ENCODE results near the gene ATP8A2.

The ATP8A2 gene

DNA sequence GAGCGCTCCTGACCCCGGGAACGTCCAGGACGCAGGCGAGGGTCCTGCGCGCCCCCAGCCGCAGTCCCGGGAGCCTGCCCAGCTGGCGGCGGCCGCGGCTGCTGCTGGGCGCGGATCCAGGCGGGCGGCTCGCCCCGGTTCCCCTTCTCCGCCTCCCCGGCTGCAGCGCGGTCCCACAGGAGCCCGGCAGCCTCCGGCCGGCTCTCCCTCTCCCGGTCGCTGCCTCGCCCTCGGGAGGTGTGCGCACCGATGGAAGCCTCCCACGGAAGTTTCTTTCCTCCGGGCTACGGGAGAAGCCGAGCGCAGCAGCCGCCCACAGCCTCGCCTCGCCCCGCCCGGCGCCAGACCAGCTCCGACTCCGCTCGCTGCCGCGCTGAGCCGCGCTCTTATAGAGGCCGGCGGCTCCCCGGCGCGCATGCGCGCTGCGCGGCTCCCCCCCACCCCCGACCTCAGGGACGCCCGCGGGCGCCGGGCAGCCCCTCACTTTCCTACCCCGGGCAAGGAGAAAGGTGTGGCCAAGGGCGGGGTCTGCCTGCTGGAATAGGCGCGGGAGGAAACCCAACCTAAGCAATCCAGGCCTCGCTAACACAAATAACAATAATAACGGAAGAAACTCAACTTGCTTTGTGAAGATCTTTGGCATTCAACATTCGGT, 680.0 kb downstream of the ATP8A2 start, which contains the start of gene SHISA2:
SHISA2 (minus strand) TSS at position 360 of the 655 bp plus-strand sequence. CDS start 1,041 bp downstream, outside the sequence.
- Histone ChIP-seq H3K9me3 (ENCODE audit: control insufficient read depth, low read length) (no peaks in the 10 kb centered on the region), H3K79me2 (no peaks in the 10 kb centered on the region), H3K4me3 (ENCODE audit: low read depth, low read length) (peak within 1 kb of the TSS; percentile 48), H3K4me1 (no peaks in the 10 kb centered on the region), H3K27me3 (ENCODE audit: control insufficient read depth, insufficient read depth, low read length) (no peaks in the 10 kb centered on the region), H3K36me3 (ENCODE audit: control insufficient read depth, insufficient read depth, low read length) (no peaks in the 10 kb centered on the region), H3K27ac (no peak within 1 kb of the TSS), H3K9ac (no peak within 1 kb of the TSS), H3K4me2 (ENCODE audit: low read length) (peak within 1 kb of the TSS; percentile 76), H2AFZ (peak within 1 kb of the TSS; percentile 53)
- TF ChIP-seq, protein P1, sequence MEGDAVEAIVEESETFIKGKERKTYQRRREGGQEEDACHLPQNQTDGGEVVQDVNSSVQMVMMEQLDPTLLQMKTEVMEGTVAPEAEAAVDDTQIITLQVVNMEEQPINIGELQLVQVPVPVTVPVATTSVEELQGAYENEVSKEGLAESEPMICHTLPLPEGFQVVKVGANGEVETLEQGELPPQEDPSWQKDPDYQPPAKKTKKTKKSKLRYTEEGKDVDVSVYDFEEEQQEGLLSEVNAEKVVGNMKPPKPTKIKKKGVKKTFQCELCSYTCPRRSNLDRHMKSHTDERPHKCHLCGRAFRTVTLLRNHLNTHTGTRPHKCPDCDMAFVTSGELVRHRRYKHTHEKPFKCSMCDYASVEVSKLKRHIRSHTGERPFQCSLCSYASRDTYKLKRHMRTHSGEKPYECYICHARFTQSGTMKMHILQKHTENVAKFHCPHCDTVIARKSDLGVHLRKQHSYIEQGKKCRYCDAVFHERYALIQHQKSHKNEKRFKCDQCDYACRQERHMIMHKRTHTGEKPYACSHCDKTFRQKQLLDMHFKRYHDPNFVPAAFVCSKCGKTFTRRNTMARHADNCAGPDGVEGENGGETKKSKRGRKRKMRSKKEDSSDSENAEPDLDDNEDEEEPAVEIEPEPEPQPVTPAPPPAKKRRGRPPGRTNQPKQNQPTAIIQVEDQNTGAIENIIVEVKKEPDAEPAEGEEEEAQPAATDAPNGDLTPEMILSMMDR (IDR thresholded peaks at IDR 0.05), result no peak

DNA sequence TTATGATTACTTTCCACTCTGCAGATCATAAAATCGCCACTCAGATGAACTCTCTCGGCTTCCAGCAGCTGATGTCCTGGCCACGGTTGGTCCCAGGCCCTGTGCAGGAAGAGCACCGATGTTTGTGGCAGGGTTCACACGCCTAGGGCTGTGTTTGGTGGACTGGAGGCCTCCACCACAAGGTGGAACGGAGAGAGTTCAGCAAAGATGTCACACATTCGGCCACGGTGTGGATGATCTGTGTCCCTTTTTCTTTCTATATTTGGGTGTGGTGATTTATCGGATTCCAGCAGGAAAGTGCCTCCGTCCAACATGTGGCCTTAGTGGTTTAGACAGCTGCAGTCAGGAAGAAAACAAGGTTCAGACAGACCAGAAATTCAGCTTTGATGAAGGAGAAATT, 680.6 kb downstream of the ATP8A2 start:
- Histone ChIP-seq H3K9me3 (ENCODE audit: control insufficient read depth, low read length) (no peaks in the 10 kb centered on the region), H3K79me2 (no peaks in the 10 kb centered on the region), H3K27ac (no peak overlapping the region), H3K4me2 (ENCODE audit: low read length) (peak overlapping the region; percentile 76), H3K27me3 (ENCODE audit: control insufficient read depth, insufficient read depth, low read length) (no peaks in the 10 kb centered on the region), H3K4me1 (no peaks in the 10 kb centered on the region), H3K4me3 (ENCODE audit: low read depth, low read length) (peak overlapping the region; percentile 48), H2AFZ (no peak overlapping the region), H3K36me3 (ENCODE audit: control insufficient read depth, insufficient read depth, low read length) (no peaks in the 10 kb centered on the region), H3K9ac (no peak overlapping the region)
- TF ChIP-seq, protein P1 (IDR thresholded peaks at IDR 0.05), result no peak

DNA sequence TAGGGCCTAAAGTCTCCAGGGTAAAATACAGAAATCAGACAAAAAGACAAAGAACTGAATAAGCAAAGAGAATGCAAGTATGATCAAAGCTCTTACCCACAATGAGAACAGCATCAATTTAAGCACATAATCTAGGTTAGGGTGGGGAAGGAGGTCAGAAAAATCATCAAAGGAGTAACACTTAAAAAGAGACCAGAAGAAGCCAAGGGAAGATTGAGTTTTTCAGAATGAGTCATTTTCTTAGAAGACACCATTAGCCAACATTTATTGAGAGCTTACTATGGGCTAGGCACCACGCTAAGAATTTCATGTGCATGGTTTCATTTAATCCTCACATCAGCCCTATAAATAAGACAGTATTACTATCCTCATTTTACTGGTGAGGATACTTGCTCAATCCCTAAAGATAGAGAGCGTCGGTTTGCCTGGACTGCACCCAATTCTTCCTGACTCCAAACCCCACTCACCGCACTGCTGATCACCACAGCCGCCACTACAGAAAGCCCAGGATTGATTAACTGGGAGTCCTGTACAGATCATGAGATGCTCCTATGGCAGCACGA, 681.7 kb downstream of the ATP8A2 start:
- Histone ChIP-seq H3K79me2 (no peaks in the 10 kb centered on the region), H3K4me2 (ENCODE audit: low read length) (no peak overlapping the region), H2AFZ (no peak overlapping the region), H3K27me3 (ENCODE audit: control insufficient read depth, insufficient read depth, low read length) (no peaks in the 10 kb centered on the region), H3K4me1 (no peaks in the 10 kb centered on the region), H3K27ac (no peak overlapping the region), H3K9me3 (ENCODE audit: control insufficient read depth, low read length) (no peaks in the 10 kb centered on the region), H3K36me3 (ENCODE audit: control insufficient read depth, insufficient read depth, low read length) (no peaks in the 10 kb centered on the region), H3K4me3 (ENCODE audit: low read depth, low read length) (no peak overlapping the region), H3K9ac (no peak overlapping the region)
- TF ChIP-seq, protein P1 (IDR thresholded peaks at IDR 0.05), result no peak

DNA sequence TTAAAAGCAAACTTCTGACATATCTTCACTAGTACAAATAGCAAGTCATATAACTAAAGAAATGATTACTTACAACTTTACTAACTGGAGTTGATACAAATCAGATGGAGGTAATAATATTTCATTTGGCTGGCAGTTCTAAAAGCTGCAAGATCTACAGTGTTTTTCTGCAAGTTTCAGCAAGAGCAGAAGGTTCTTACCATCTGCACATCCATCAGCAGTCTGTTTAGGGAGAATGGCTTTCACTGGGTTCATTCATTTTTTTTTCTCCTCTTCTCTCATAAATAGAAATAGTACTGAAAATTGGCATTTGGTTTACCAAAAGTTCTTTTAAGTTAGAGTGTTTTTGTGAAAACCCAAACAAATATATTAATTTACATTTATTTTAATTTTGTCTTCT, 683.1 kb downstream of the ATP8A2 start:
- H3K9me3 ChIP-seq (ENCODE audit: control insufficient read depth, low read length), result no peaks in the 10 kb centered on the region
- no peak overlapping the region for H3K27ac ChIP-seq
- H3K4me2 ChIP-seq (ENCODE audit: low read length), result no peak overlapping the region
- H3K79me2 ChIP-seq, result no peaks in the 10 kb centered on the region
- no peaks in the 10 kb centered on the region for H3K4me1 ChIP-seq
- H3K27me3 ChIP-seq (ENCODE audit: control insufficient read depth, insufficient read depth, low read length), result no peaks in the 10 kb centered on the region
- no peak overlapping the region for H3K9ac ChIP-seq
- no peak overlapping the region for H2AFZ ChIP-seq
- H3K36me3 ChIP-seq (ENCODE audit: control insufficient read depth, insufficient read depth, low read length), result no peaks in the 10 kb centered on the region
- TF ChIP-seq, protein P1 (IDR thresholded peaks at IDR 0.05), result no peak
- no peak overlapping the region for H3K4me3 ChIP-seq (ENCODE audit: low read depth, low read length)

DNA sequence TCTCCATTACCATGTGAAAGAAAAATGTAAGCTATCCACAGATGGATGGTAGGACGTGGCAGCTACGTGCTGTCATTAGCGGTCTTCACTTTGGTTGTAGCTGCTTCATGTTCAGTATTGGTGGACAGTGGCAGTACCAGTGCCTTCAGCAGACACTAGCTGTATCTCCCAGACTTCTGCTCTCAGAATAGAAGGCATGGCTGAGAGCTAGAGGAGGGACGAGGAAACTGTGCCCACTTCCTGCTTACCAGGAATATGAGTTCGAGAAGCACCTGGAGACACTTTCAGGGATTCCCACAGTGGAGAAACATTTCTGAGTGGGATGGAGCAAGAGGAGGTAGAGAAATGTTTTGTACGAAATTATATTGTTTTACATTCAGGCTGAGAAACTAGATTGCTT, 686.9 kb downstream of the ATP8A2 start:
- H3K27ac ChIP-seq, result no peak overlapping the region
- TF ChIP-seq, protein P1 (IDR thresholded peaks at IDR 0.05), result no peak

More for the DNA sequence above, 686.9 kb downstream of the ATP8A2 start:
- no peaks in the 10 kb centered on the region for H3K36me3 ChIP-seq (ENCODE audit: control insufficient read depth, insufficient read depth, low read length)
- no peak overlapping the region for H3K4me3 ChIP-seq (ENCODE audit: low read depth, low read length)
- H3K9me3 ChIP-seq (ENCODE audit: control insufficient read depth, low read length), result no peaks in the 10 kb centered on the region
- H3K9ac ChIP-seq, result no peak overlapping the region
- H2AFZ ChIP-seq, result no peak overlapping the region
- no peak overlapping the region for H3K4me2 ChIP-seq (ENCODE audit: low read length)
- no peaks in the 10 kb centered on the region for H3K79me2 ChIP-seq
- H3K27me3 ChIP-seq (ENCODE audit: control insufficient read depth, insufficient read depth, low read length), result no peaks in the 10 kb centered on the region
- H3K4me1 ChIP-seq, result no peaks in the 10 kb centered on the region

Measured in parathyroid adenoma (tissue), 2 donors.